NAMALWA (cell line): Measurements from ENCODE around the gene IFI30.

Experiments
- DNase-seq: peaks from one replicate; pipeline ENCODE4 v3.0.0-alpha.2; 2015; ENCODE audit warnings: low spot score

Gene IFI30

DNA sequence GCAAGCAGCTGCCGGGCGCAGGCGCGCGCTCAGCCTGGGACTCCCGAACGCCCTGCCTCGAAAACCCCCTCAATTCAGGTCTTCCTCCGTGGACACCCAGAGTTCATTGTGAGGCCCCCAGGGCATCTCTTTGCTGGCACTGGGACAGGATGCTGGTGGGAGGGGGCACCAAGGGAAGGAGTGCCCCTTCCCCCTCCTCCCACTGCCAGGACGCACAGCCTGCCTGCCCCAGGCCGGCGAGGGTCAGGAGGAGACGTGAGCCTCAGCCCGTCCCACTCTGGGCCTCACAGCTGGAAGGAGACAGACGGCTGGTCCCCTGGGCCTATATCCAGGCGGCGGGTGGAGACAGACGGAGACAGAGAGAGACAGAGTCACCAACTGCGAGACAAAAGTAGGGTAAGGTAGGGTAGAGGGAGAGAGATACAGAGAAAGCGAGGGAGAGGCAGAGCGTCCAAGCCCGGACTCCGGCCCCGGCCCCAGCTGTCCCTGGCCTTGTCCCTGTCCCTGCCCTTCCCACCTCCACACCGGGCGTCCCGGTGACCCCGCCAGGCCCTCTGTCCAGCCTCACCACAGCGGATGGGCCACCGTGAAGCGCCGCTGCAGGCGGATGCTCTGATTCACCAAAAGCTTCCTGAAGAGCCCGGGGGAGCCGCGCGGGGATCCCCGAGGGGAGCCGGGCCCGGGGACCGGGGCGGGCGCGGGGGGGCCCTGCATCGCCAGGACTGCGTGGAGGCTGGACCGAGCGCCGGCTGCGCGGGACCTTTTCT is 52.3 kb downstream of the IFI30 start, which contains the start of gene PDE4C:
PDE4C (minus strand) TSS at position 737 of the 767 bp plus-strand sequence; CDS start at position 714, 23 bp downstream.
- DNase-seq: no peak

GRCh38 chr19:18226956-18227780 is 53.6 kb downstream of the IFI30 start:
- peak; percentile 47 for DNase-seq
